Measurements from ENCODE around the gene LHX2.

The LHX2 gene

DNA sequence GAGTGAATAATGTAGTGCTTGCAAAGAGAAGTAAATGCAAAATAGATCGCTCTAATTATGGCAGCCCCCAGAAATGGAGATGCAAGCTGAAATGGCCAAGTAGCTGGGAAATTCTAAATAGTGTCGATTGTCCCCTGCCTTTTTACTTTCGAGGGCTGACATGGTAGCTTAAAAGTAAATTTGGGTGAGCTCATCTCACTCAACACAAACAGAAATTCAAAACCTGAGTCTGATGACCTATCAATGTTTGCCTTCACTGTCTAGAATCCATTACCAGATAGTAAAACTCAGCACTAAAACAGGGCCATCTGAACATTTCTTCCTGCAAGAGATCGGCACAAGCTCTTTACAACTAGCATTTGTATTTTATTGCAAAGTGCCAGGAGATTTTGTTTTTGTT, 7.0 kb upstream of the LHX2 start:
- TF ChIP-seq EZH2phosphoT487 (IDR thresholded peaks at IDR 0.05; ENCODE audit: low read length), result no peak
- TF ChIP-seq, protein P1, sequence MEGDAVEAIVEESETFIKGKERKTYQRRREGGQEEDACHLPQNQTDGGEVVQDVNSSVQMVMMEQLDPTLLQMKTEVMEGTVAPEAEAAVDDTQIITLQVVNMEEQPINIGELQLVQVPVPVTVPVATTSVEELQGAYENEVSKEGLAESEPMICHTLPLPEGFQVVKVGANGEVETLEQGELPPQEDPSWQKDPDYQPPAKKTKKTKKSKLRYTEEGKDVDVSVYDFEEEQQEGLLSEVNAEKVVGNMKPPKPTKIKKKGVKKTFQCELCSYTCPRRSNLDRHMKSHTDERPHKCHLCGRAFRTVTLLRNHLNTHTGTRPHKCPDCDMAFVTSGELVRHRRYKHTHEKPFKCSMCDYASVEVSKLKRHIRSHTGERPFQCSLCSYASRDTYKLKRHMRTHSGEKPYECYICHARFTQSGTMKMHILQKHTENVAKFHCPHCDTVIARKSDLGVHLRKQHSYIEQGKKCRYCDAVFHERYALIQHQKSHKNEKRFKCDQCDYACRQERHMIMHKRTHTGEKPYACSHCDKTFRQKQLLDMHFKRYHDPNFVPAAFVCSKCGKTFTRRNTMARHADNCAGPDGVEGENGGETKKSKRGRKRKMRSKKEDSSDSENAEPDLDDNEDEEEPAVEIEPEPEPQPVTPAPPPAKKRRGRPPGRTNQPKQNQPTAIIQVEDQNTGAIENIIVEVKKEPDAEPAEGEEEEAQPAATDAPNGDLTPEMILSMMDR (IDR thresholded peaks at IDR 0.05; ENCODE audit: low read length), result no peak
- no peaks in the 10 kb centered on the region for H3F3A ChIP-seq (ENCODE audit: insufficient read depth, low read length)
- H2AFZ ChIP-seq (ENCODE audit: low read length), result no peak overlapping the region
- no peaks in the 10 kb centered on the region for H3K9me2 ChIP-seq (replicated peaks; ENCODE audit: insufficient read depth, low read length)
- H3K36me3 ChIP-seq (replicated peaks; ENCODE audit: insufficient read depth, low read length), result no peaks in the 10 kb centered on the region
- H4K20me1 ChIP-seq (ENCODE audit: insufficient read depth, low read length), result no peaks in the 10 kb centered on the region
- no peak overlapping the region for H3K4me2 ChIP-seq (ENCODE audit: low read depth, low read length)
- no peaks in the 10 kb centered on the region for H3K79me2 ChIP-seq (ENCODE audit: low read length)
- H3K4me3 ChIP-seq (ENCODE audit: low read length), result no peak overlapping the region
- H3K9ac ChIP-seq (ENCODE audit: low read length), result no peak overlapping the region
- H3K9me3 ChIP-seq (replicated peaks; ENCODE audit: insufficient read depth, low read length), result no peaks in the 10 kb centered on the region
- H3K27me3 ChIP-seq (replicated peaks; ENCODE audit: insufficient read depth, low read length), result peaks cover 95% of the 10 kb centered on the region
- no peak overlapping the region for H3K27ac ChIP-seq (ENCODE audit: low read length)
- H3K4me1 ChIP-seq (ENCODE audit: low read length), result no peaks in the 10 kb centered on the region
- no peak for DNase-seq

DNA sequence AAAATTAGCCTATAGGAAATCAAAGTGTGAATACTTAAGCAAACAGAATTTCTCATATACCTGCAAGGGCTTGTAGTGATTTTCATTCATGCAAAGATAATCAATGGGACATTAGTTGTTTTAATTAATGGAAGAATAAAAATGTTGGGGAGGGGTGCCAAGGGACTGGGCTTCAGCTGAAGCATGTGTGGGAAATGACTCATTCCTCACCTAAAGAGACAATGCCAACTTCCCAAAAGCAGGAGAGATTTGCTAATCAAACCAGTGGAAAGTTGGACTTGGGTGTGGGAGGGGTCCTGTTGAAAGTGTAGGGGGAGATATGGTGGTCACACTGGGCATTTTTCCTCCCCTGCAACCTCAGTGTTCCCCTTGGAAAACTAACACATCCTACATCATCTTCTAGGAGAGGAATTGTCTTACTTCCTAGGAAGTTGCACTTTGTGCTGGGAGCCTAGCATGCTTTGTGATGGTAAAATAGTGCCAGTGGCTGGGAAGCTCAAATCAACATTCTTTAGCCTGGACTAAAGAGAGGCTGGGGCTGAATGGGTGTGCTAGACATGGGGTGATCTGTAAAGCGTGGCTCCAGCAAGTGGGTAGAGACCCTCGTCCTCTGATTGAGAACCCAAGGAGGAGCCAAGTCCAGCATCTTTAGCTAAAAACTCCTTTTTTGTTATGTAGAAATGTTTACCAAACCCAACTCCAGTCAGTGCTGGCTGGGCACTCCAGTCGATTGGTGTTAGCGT, 6.4 kb upstream of the LHX2 start:
- H3K27me3 ChIP-seq (replicated peaks; ENCODE audit: insufficient read depth, low read length), result peaks cover 99% of the 10 kb centered on the region
- TF ChIP-seq EZH2 (optimal IDR thresholded peaks at IDR 0.05; ENCODE audit: low read depth, low read length), result no peak
- TF ChIP-seq, protein P1 (IDR thresholded peaks at IDR 0.05; ENCODE audit: low read length), result no peak
- TF ChIP-seq EZH2phosphoT487 (IDR thresholded peaks at IDR 0.05; ENCODE audit: low read length), result no peak
- no peaks in the 10 kb centered on the region for H3F3A ChIP-seq (ENCODE audit: insufficient read depth, low read length)
- no peak for DNase-seq
- no peak overlapping the region for H3K4me2 ChIP-seq (ENCODE audit: low read depth, low read length)
- H4K20me1 ChIP-seq (ENCODE audit: insufficient read depth, low read length), result no peaks in the 10 kb centered on the region
- H3K79me2 ChIP-seq (ENCODE audit: low read length), result no peaks in the 10 kb centered on the region
- no peaks in the 10 kb centered on the region for H3K4me1 ChIP-seq (ENCODE audit: low read length)
- no peaks in the 10 kb centered on the region for H3K9me2 ChIP-seq (replicated peaks; ENCODE audit: insufficient read depth, low read length)
- H3K9me3 ChIP-seq (replicated peaks; ENCODE audit: insufficient read depth, low read length), result no peaks in the 10 kb centered on the region
- H3K9ac ChIP-seq (ENCODE audit: low read length), result no peak overlapping the region
- H3K4me3 ChIP-seq (ENCODE audit: low read length), result no peak overlapping the region
- H3K36me3 ChIP-seq (replicated peaks; ENCODE audit: insufficient read depth, low read length), result no peaks in the 10 kb centered on the region
- no peak overlapping the region for H3K27ac ChIP-seq (ENCODE audit: low read length)
- no peak overlapping the region for H2AFZ ChIP-seq (ENCODE audit: low read length)

DNA sequence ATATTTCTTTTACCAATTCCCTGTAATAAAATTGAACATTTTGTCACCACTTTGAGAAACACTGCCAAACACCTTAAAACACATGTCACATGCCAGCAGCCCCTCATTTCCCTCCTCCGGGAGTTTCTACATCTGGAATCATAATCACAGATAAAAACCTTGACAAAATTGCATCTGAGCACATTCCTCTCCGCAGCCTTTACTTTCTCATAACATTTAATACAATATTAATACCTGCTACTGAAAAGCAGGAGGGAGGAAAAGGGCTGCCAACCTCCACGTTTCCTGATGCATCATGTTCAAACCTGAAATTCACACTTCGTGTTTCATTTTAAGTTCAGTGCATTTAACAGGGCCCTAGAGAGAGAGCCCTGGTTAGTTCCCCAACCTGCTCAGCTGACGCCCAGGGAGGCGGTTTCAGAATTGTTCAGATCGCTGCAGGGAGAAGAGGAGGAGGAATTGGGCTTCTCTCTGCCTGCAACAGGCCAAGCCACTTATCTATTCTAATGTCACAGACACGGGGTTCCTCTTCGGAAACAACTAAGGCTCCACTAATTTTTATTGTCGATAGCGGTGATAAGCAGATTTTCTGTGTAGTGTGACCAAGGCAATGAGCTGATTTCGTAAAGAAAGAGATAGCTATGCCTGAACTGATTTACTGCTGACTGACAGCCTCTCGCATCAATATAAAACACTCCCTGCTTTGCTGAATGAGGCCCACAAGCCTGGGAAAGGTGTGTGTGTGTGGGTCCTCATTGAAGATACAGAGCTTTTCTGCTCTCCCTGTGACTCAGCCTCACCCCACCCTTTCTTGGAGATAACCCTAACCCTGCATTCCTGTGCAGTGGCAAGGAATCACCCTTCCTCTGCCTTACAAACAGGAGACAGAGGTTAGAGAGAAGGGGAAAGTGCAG, 4.9 kb upstream of the LHX2 start:
- H3K9me3 ChIP-seq (replicated peaks; ENCODE audit: insufficient read depth, low read length), result no peaks in the 10 kb centered on the region
- H3K36me3 ChIP-seq (replicated peaks; ENCODE audit: insufficient read depth, low read length), result no peaks in the 10 kb centered on the region
- H3K4me1 ChIP-seq (ENCODE audit: low read length), result no peaks in the 10 kb centered on the region
- H4K20me1 ChIP-seq (ENCODE audit: insufficient read depth, low read length), result no peaks in the 10 kb centered on the region
- DNase-seq, result no peak
- no peak overlapping the region for H3K9ac ChIP-seq (ENCODE audit: low read length)
- no peaks in the 10 kb centered on the region for H3F3A ChIP-seq (ENCODE audit: insufficient read depth, low read length)
- H3K27ac ChIP-seq (ENCODE audit: low read length), result no peak overlapping the region
- no peak overlapping the region for H3K4me2 ChIP-seq (ENCODE audit: low read depth, low read length)
- no peak overlapping the region for H3K4me3 ChIP-seq (ENCODE audit: low read length)
- H3K9me2 ChIP-seq (replicated peaks; ENCODE audit: insufficient read depth, low read length), result no peaks in the 10 kb centered on the region
- H3K79me2 ChIP-seq (ENCODE audit: low read length), result no peaks in the 10 kb centered on the region
- H2AFZ ChIP-seq (ENCODE audit: low read length), result no peak overlapping the region
- TF ChIP-seq EZH2 (optimal IDR thresholded peaks at IDR 0.05; ENCODE audit: low read depth, low read length) (no peak), EZH2phosphoT487 (IDR thresholded peaks at IDR 0.05; ENCODE audit: low read length) (no peak)
- TF ChIP-seq, protein P1 (IDR thresholded peaks at IDR 0.05; ENCODE audit: low read length), result no peak
- peaks cover 93% of the 10 kb centered on the region for H3K27me3 ChIP-seq (replicated peaks; ENCODE audit: insufficient read depth, low read length)
